ENCODE data around the gene OPRD1.
"Not testable (repeated sequence)": the region's sequence is repeated elsewhere in the genome, so short reads cannot be mapped to it uniquely, and the experiment has no call there.

The OPRD1 gene

GRCh38 chr1:28782011-28782410 lies 30.0 kb upstream of the OPRD1 start:
- Histone ChIP-seq H3K4me1 (ENCODE audit: control insufficient read depth, insufficient read depth, low read length) (no peaks in the 10 kb centered on the region), H3K36me3 (ENCODE audit: insufficient read depth, low read length) (no peaks in the 10 kb centered on the region), H3K9me3 (replicated peaks; ENCODE audit: low read length) (no peaks in the 10 kb centered on the region), H3K27me3 (ENCODE audit: control insufficient read depth, insufficient read depth, low read length) (no peaks in the 10 kb centered on the region), H3K9ac (ENCODE audit: low read depth, low read length) (no peak overlapping the region), H3K4me2 (ENCODE audit: low read length) (no peak overlapping the region), H3K4me3 (ENCODE audit: low read length) (no peak overlapping the region)

GRCh38 chr1:28783363-28783762 lies 28.6 kb upstream of the OPRD1 start:
- H3K4me1 ChIP-seq (ENCODE audit: control insufficient read depth, insufficient read depth, low read length) = no peaks in the 10 kb centered on the region
- H3K9me3 ChIP-seq (replicated peaks; ENCODE audit: low read length) = no peaks in the 10 kb centered on the region
- H3K4me2 ChIP-seq (ENCODE audit: low read length) = no peak overlapping the region
- peaks cover 2% of the 10 kb centered on the region for H3K27me3 ChIP-seq (ENCODE audit: control insufficient read depth, insufficient read depth, low read length)
- no peak overlapping the region for H3K4me3 ChIP-seq (ENCODE audit: low read length)
- H3K36me3 ChIP-seq (ENCODE audit: insufficient read depth, low read length) = no peaks in the 10 kb centered on the region
- no peak overlapping the region for H3K9ac ChIP-seq (ENCODE audit: low read depth, low read length)

- Histone ChIP-seq H3K4me2 (ENCODE audit: low read length) (no peak overlapping the region), H3K4me1 (ENCODE audit: control insufficient read depth, insufficient read depth, low read length) (no peaks in the 10 kb centered on the region), H3K27me3 (ENCODE audit: control insufficient read depth, insufficient read depth, low read length) (peaks cover 41% of the 10 kb centered on the region), H3K4me3 (ENCODE audit: low read length) (no peak overlapping the region), H3K36me3 (ENCODE audit: insufficient read depth, low read length) (no peaks in the 10 kb centered on the region), H3K9ac (ENCODE audit: low read depth, low read length) (no peak overlapping the region), H3K9me3 (replicated peaks; ENCODE audit: low read length) (no peaks in the 10 kb centered on the region)
Measured at GRCh38 chr1:28789412-28789811, 22.6 kb upstream of the OPRD1 start.

- no peak overlapping the region for H3K4me2 ChIP-seq (ENCODE audit: low read length)
- H3K4me3 ChIP-seq (ENCODE audit: low read length) = no peak overlapping the region
- H3K4me1 ChIP-seq (ENCODE audit: control insufficient read depth, insufficient read depth, low read length) = no peaks in the 10 kb centered on the region
- H3K36me3 ChIP-seq (ENCODE audit: insufficient read depth, low read length) = no peaks in the 10 kb centered on the region
- H3K9ac ChIP-seq (ENCODE audit: low read depth, low read length) = no peak overlapping the region
- peaks cover 42% of the 10 kb centered on the region for H3K27me3 ChIP-seq (ENCODE audit: control insufficient read depth, insufficient read depth, low read length)
- no peaks in the 10 kb centered on the region for H3K9me3 ChIP-seq (replicated peaks; ENCODE audit: low read length)
Measured at GRCh38 chr1:28789816-28790215, 22.2 kb upstream of the OPRD1 start.

GRCh38 chr1:28790377-28791035 lies 21.5 kb upstream of the OPRD1 start:
- H3K4me1 ChIP-seq (ENCODE audit: control insufficient read depth, insufficient read depth, low read length) = no peaks in the 10 kb centered on the region
- H3K9me3 ChIP-seq (replicated peaks; ENCODE audit: low read length) = no peaks in the 10 kb centered on the region
- H3K4me2 ChIP-seq (ENCODE audit: low read length) = no peak overlapping the region
- H3K4me3 ChIP-seq (ENCODE audit: low read length) = no peak overlapping the region
- H3K36me3 ChIP-seq (ENCODE audit: insufficient read depth, low read length) = no peaks in the 10 kb centered on the region
- peaks cover 42% of the 10 kb centered on the region for H3K27me3 ChIP-seq (ENCODE audit: control insufficient read depth, insufficient read depth, low read length)
- no peak overlapping the region for H3K9ac ChIP-seq (ENCODE audit: low read depth, low read length)

GRCh38 chr1:28791929-28792328 lies 20.0 kb upstream of the OPRD1 start:
- H3K4me2 ChIP-seq (ENCODE audit: low read length); H3K4me1 ChIP-seq (ENCODE audit: control insufficient read depth, insufficient read depth, low read length); H3K9me3 ChIP-seq (replicated peaks; ENCODE audit: low read length); H3K9ac ChIP-seq (ENCODE audit: low read depth, low read length); H3K4me3 ChIP-seq (ENCODE audit: low read length); H3K36me3 ChIP-seq (ENCODE audit: insufficient read depth, low read length): not testable (repeated sequence)
- peaks cover 52% of the 10 kb centered on the region for H3K27me3 ChIP-seq (ENCODE audit: control insufficient read depth, insufficient read depth, low read length)

GRCh38 chr1:28792644-28793121 lies 19.3 kb upstream of the OPRD1 start:
- Histone ChIP-seq H3K4me2 (ENCODE audit: low read length) (no peak overlapping the region), H3K4me1 (ENCODE audit: control insufficient read depth, insufficient read depth, low read length) (no peaks in the 10 kb centered on the region), H3K36me3 (ENCODE audit: insufficient read depth, low read length) (no peaks in the 10 kb centered on the region), H3K27me3 (ENCODE audit: control insufficient read depth, insufficient read depth, low read length) (peaks cover 58% of the 10 kb centered on the region), H3K9me3 (replicated peaks; ENCODE audit: low read length) (no peaks in the 10 kb centered on the region), H3K4me3 (ENCODE audit: low read length) (no peak overlapping the region), H3K9ac (ENCODE audit: low read depth, low read length) (no peak overlapping the region)

- H3K4me1 ChIP-seq (ENCODE audit: control insufficient read depth, insufficient read depth, low read length); H3K9ac ChIP-seq (ENCODE audit: low read depth, low read length); H3K9me3 ChIP-seq (replicated peaks; ENCODE audit: low read length); H3K4me3 ChIP-seq (ENCODE audit: low read length); H3K36me3 ChIP-seq (ENCODE audit: insufficient read depth, low read length); H3K4me2 ChIP-seq (ENCODE audit: low read length): not testable (repeated sequence)
- peaks cover 49% of the 10 kb centered on the region for H3K27me3 ChIP-seq (ENCODE audit: control insufficient read depth, insufficient read depth, low read length)
Measured at GRCh38 chr1:28794582-28794981, 17.4 kb upstream of the OPRD1 start.

- no peak overlapping the region for H3K4me3 ChIP-seq (ENCODE audit: low read length)
- no peaks in the 10 kb centered on the region for H3K9me3 ChIP-seq (replicated peaks; ENCODE audit: low read length)
- no peak overlapping the region for H3K9ac ChIP-seq (ENCODE audit: low read depth, low read length)
- H3K36me3 ChIP-seq (ENCODE audit: insufficient read depth, low read length) = no peaks in the 10 kb centered on the region
- no peak overlapping the region for H3K4me2 ChIP-seq (ENCODE audit: low read length)
- peaks cover 47% of the 10 kb centered on the region for H3K27me3 ChIP-seq (ENCODE audit: control insufficient read depth, insufficient read depth, low read length)
- H3K4me1 ChIP-seq (ENCODE audit: control insufficient read depth, insufficient read depth, low read length) = no peaks in the 10 kb centered on the region
Measured at GRCh38 chr1:28796352-28797211, 15.4 kb upstream of the OPRD1 start.

- no peaks in the 10 kb centered on the region for H3K36me3 ChIP-seq (ENCODE audit: insufficient read depth, low read length)
- peaks cover 48% of the 10 kb centered on the region for H3K27me3 ChIP-seq (ENCODE audit: control insufficient read depth, insufficient read depth, low read length)
- no peaks in the 10 kb centered on the region for H3K4me1 ChIP-seq (ENCODE audit: control insufficient read depth, insufficient read depth, low read length)
- no peak overlapping the region for H3K4me2 ChIP-seq (ENCODE audit: low read length)
- no peaks in the 10 kb centered on the region for H3K9me3 ChIP-seq (replicated peaks; ENCODE audit: low read length)
- H3K9ac ChIP-seq (ENCODE audit: low read depth, low read length) = no peak overlapping the region
- H3K4me3 ChIP-seq (ENCODE audit: low read length) = no peak overlapping the region
Measured at GRCh38 chr1:28800324-28800723, 11.6 kb upstream of the OPRD1 start.

GRCh38 chr1:28801461-28801860 lies 10.5 kb upstream of the OPRD1 start:
- Histone ChIP-seq H3K27me3 (ENCODE audit: control insufficient read depth, insufficient read depth, low read length) (peaks cover 51% of the 10 kb centered on the region), H3K36me3 (ENCODE audit: insufficient read depth, low read length) (no peaks in the 10 kb centered on the region), H3K9ac (ENCODE audit: low read depth, low read length) (no peak overlapping the region), H3K4me3 (ENCODE audit: low read length) (no peak overlapping the region), H3K9me3 (replicated peaks; ENCODE audit: low read length) (no peaks in the 10 kb centered on the region), H3K4me1 (ENCODE audit: control insufficient read depth, insufficient read depth, low read length) (no peaks in the 10 kb centered on the region), H3K4me2 (ENCODE audit: low read length) (no peak overlapping the region)

GRCh38 chr1:28803051-28803450 lies 8.9 kb upstream of the OPRD1 start:
- H3K4me2 ChIP-seq (ENCODE audit: low read length) = no peak overlapping the region
- no peak overlapping the region for H3K4me3 ChIP-seq (ENCODE audit: low read length)
- no peaks in the 10 kb centered on the region for H3K4me1 ChIP-seq (ENCODE audit: control insufficient read depth, insufficient read depth, low read length)
- H3K9me3 ChIP-seq (replicated peaks; ENCODE audit: low read length) = no peaks in the 10 kb centered on the region
- H3K27me3 ChIP-seq (ENCODE audit: control insufficient read depth, insufficient read depth, low read length) = peaks cover 44% of the 10 kb centered on the region
- no peaks in the 10 kb centered on the region for H3K36me3 ChIP-seq (ENCODE audit: insufficient read depth, low read length)
- no peak overlapping the region for H3K9ac ChIP-seq (ENCODE audit: low read depth, low read length)
